HG03045 (cell line): Measurements from ENCODE around the gene GPR107.
"Not testable (repeated sequence)": the region's sequence is repeated elsewhere in the genome, so short reads cannot be mapped to it uniquely, and the experiment has no call there.

Experiments used
- ATAC-seq: cut with Tn5 transposase; IDR thresholded peaks from one replicate; pipeline ENCODE4 v1.9.1; 2021; ENCODE audit warnings: mild to moderate bottlenecking, moderate library complexity; ENCODE audit not compliant: unreplicated experiment

The GPR107 gene

GRCh38 chr9:130053504-130054324 lies at the start of gene GPR107:
TSS of gene GPR107 (plus strand) at chr9:130053906. CDS start at chr9:130053933, 27 bp downstream.
- ATAC-seq: peak; percentile 63

DNA sequence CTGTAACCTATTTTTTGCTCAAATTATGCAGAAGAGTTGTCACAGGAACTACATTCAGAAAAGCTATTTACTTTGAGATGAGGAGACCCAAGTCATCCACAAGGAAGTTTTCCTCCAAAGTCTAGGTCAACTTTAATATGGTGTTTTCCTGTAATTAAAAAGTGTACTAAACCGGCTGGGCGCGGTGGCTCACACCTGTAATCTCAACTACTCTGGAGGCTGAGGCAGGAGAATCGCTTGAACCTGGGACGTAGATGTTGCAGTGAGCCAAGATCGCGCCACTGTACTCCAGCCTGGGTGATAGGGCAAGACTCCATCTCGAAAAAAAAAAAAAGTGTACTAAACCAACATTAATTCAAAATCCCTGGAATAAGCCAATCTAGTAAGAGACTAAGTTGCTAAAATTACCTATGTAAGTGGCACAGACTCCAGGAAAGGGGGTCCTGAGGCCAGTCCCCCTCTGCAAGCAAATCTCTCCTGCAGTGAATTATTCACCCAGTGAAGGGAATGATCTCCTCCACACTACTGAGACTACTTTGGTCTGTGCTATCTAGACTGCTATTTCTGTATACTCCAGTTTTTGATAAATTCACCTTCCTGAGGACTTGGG lies 49.7 kb upstream of the GPR107 start:
- no peak for ATAC-seq

- ATAC-seq: not testable (repeated sequence)
Observed at GRCh38 chr9:130006952-130007351, 46.8 kb upstream of the GPR107 start.

DNA sequence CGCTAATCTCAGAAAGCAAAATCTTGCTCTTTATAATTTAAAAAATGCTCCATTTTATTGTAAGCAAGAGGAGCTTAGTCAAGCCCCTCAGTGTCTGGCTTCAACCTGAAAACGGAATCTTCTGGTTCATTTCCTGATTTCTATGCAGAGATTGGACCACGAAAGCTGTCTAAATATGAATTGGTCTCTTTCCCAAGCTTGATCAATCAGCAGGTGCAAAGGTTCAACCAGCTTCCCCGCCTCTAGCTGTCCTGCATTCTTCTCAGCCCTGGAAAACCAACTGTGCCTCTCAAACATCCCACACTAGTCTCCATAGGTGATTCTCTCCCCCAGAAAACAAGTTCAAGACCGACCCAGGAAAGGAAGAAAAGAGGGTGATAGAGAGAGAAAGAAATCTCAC lies 45.2 kb upstream of the GPR107 start:
- no peak for ATAC-seq

GRCh38 chr9:130009546-130009945 lies 44.2 kb upstream of the GPR107 start:
- not testable (repeated sequence) for ATAC-seq

- ATAC-seq: no peak
Observed at GRCh38 chr9:130010151-130010988, 43.3 kb upstream of the GPR107 start.

GRCh38 chr9:130013326-130013725 lies 40.4 kb upstream of the GPR107 start:
- ATAC-seq: no peak

- no peak for ATAC-seq
Observed at GRCh38 chr9:130015353-130016019, 38.2 kb upstream of the GPR107 start.

DNA sequence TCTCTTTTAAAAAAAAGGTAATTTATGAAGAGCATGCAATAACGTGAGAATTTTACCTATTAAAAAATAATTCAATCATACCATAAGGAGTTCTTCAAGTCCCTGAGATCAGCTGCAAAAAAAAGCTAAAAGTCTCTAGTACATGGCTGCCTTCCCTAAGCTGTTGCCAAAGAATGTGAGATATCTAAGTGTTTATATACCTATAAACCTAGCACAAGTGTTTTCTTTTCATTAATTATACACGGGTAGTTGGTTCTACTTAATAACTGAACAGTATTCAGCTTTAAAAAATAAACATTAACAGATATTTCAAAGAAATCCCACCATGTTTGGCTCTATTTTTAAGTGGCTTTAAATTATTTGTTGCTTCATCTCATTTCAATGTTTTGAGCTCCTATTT lies 36.6 kb upstream of the GPR107 start:
- no peak for ATAC-seq

- ATAC-seq: not testable (repeated sequence)
Observed at GRCh38 chr9:130017510-130017909, 36.2 kb upstream of the GPR107 start.

DNA sequence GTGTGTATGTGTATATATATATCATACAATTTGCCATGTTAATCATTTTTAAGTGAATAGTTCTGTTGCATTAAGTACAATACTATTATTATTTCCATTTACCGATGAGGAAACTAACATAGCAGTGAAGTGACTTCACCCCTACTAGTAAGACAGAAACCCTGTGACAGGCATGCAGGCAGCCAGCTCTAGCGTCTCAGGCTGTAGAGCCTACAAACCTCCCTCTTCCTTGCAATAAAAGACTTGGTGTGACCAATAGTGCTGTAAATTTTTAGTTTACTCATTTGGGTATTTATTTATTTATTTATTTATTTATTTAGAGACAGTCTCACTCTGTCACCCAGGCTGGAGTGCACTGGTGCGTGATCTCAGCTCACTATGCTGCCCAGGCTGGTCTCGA lies 35.4 kb upstream of the GPR107 start:
- no peak for ATAC-seq

DNA sequence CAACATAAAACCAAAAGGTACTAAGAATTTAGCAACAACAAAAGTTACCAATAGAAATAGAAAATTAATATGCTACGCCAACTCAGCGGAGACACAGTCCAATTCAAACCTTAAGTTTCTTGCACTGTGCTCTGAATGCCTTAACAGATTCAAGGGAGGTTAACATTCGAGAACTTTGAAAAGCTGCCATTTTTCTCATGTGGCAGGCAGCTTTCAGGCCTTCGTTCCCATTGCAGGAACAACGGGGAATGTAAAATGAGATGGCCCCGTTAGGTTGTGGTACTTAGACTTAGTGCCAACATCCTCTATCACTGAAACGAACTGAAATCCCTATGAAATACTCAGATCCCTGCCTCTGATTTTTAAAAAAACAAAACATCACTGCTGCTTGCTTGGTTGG lies 33.1 kb upstream of the GPR107 start:
- ATAC-seq: no peak

- ATAC-seq: no peak
Observed at GRCh38 chr9:130021123-130021522, 32.6 kb upstream of the GPR107 start.

DNA sequence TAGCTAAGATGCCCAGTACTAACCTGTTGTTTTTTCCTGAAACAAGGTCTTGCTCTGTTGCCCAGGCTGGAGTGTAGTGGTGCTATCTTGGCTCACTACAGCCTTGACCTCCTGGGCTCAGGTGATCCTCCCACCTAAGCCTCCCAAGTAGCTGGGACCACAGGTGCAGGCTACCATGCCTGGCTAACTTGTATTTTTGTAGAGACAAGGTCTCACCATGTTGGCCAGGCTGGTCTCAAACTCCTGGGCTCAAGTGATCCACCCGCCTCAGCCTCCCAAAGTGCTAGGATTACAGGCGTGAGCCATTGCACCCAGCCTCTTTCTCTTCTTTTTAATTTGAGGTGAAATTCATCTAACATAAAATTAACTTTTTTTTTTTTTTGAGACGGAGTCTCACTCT lies 31.9 kb upstream of the GPR107 start:
- not testable (repeated sequence) for ATAC-seq

DNA sequence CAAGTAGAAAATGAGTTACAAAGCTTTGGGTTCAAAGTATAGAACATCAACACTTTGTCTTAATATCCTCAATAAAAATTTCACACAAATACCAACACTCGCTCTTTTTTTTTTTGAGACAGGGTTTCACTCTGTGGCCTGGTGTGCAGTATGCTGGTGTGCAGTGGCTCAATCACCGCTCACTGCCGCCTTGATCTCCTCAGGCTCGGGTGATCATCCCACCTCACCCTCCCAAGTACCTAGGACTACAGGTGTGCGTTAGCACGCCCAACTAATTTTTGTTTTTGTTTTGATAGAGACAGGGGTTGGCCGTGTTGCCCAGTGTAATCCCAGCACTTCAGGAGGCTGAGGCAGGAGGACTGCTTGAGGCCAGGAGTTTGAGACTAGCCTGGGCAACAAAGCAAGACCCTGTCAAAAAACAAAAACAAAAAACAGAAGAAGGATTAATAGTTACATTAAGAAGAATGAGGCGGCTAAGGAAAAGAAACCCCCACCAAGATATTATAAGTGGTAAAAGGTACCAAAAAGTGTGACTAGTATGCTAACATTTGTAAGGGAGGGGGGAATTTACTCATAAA lies 31.1 kb upstream of the GPR107 start:
- ATAC-seq: no peak

- no peak for ATAC-seq
Observed at GRCh38 chr9:130023144-130023787, 30.4 kb upstream of the GPR107 start.

DNA sequence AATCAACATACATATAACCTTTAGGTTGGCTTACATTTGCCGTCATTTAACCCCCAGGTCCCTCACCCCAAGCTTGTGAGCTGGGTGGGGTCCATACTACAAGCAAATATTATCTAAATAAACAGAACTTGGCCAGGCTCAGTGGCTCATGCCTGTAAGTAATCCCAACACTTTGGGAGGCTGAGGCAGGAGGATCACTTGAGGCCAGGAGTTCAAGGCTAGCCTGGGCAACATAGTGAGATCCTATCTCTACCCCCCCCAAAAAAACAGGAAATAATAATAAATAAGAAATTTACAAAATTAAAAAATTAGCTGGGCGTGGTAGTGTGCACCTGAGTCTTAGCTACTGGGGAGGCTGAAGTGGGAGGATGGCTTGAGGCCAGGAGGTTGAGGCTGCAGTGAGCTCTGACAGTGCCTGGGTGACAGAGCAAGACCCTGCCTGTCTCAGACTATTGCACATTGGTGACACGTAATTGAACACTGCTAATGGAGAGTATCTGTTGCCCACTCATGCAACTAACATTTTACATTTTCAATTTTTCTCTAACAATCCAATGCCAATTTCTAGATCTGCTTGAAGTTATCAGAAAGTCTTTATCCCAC lies 29.6 kb upstream of the GPR107 start:
- ATAC-seq: no peak

GRCh38 chr9:130024597-130024994 lies 29.1 kb upstream of the GPR107 start:
- ATAC-seq: no peak

DNA sequence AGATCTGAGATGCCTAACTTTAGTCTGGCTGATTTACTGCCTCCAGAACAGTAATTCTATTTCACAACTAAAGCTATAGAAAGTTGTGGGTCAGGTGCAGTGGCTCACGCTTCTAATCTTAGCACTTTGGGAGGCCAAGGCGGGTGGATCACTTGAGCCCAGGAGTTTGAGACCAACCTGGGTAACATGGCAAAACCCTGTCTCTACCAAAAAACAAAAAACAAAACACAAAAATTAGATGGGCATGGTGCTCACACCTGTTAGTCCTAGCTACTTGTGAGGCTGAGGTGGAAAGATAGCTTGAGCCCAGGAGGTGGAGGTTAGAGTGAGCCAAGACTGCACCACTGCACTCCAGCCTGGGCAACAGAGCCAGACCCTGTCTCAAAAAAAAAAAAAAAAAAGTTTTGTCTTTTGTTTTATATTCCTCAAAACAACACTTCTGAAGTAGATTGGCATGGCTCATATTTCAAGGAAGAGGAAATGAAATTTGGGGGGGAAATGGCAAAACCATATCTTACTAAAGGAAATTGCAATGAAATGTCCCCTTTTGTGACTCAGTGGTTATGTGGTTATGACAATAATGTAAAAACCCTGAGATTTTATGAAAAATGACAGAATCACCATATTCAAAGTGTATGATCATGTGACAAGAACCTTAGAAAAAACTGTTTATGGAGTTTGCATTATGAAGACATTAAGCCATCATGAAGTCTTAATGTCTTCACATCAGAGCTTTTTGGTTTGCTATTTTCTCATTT lies 26.9 kb upstream of the GPR107 start:
- ATAC-seq: no peak
